Endothelial cell of umbilical vein (primary cell): ENCODE results near the gene ATG13. TPM values are rescaled to one million over a fixed set of nuclear protein-coding genes. Genes with fewer than 3 reads are reported as not detected.

Experiments
- BruUV-seq: library from RNA; stranded (reverse); fragments of 400-500 nt; replicated peaks from 2 replicates; lab custom pipeline; 2021; lab: Mats Ljungman, UMichigan
- CTCF ChIA-PET: fragments of 300-600, 350-600 bp; sonication (Branson Sonifier 250); formaldehyde crosslinking; loops from one replicate; lab custom pipeline; 2021; ENCODE audit warnings: antibody characterized with exemption, inconsistent platforms; lab: Charles Lee
- POLR2A ChIA-PET: fragments of 300-600, 350-600 bp; sonication (Branson Sonifier 250); formaldehyde crosslinking; loops from one replicate; lab custom pipeline; 2021; ENCODE audit warnings: antibody characterized with exemption, inconsistent platforms; lab: Charles Lee
- DNase-seq: peaks from one replicate; pipeline ENCODE4 v3.0.0-alpha.2; 2011; ENCODE audit warnings: low read depth, low spot score
- FAIRE-seq: peaks from 2 replicates; lab custom pipeline; 2011; peaks lifted over from hg19 to GRCh38; lab: Jason Lieb, UNC
- H2AFZ ChIP-seq: 2 replicates; pipeline ENCODE4 v1.6.0; 2012; ENCODE audit warnings: low read depth, low read length, control low read depth, inconsistent platforms
- H3K27ac ChIP-seq: 2 replicates; pipeline ENCODE4 v1.5.1; 2011; ENCODE audit warnings: low read depth, mild to moderate bottlenecking, control low read depth, low read length, moderate library complexity; ENCODE audit not compliant: insufficient read depth
- H3K27me3 ChIP-seq, 2 experiments: 2 replicates each; pipeline versions ENCODE4 v1.6.0 to v1.6.1; 2011; ENCODE audit warnings: low read length in 2 of 2, mixed read lengths in 1 of 2; ENCODE audit not compliant: control insufficient read depth in 2 of 2, insufficient read depth in 2 of 2
- H3K36me3 ChIP-seq, 2 experiments: 2 replicates in 1 of 2; 3 replicates in 1 of 2; pipeline ENCODE4 v1.5.1; 2011; ENCODE audit warnings: low read length in 2 of 2, mild to moderate bottlenecking in 1 of 2, moderate library complexity in 1 of 2; ENCODE audit not compliant: control insufficient read depth in 2 of 2, insufficient read depth in 2 of 2; ENCODE audit errors: extremely low read depth in 1 of 2
- H3K4me1 ChIP-seq: 3 replicates; pipeline ENCODE4 v1.5.1; 2011; ENCODE audit warnings: mild to moderate bottlenecking, low read length; ENCODE audit not compliant: control insufficient read depth, insufficient read depth; ENCODE audit errors: extremely low read depth
- H3K4me2 ChIP-seq: 2 replicates; pipeline ENCODE4 v1.6.1; 2011; ENCODE audit warnings: low read length, control low read depth, mixed read lengths; ENCODE audit not compliant: insufficient read depth
- H3K4me3 ChIP-seq, 3 experiments: fragments of 200-600 bp in 1 of 3; sonication (generic), shearing (Covaris generic) in 1 of 3; replicated peaks in 1 of 3; 2 replicates each; pipeline ENCODE4 v1.5.1; 2011 to 2016; ENCODE audit warnings: control low read depth in 3 of 3, low read length in 3 of 3, mild to moderate bottlenecking in 2 of 3, inconsistent platforms in 1 of 3, low read depth in 1 of 3, moderate library complexity in 1 of 3; ENCODE audit not compliant: insufficient read depth in 1 of 3
- H3K79me2 ChIP-seq: 2 replicates; pipeline ENCODE4 v1.6.0; 2012; ENCODE audit warnings: low read length, inconsistent platforms; ENCODE audit not compliant: control insufficient read depth, insufficient read depth
- H3K9ac ChIP-seq: replicated peaks from 2 replicates; pipeline ENCODE3; 2011; ENCODE audit warnings: low read length, control low read depth; ENCODE audit not compliant: insufficient read depth; ENCODE audit errors: extremely low read depth
- H3K9me1 ChIP-seq: replicated peaks from 3 replicates; pipeline ENCODE4 v1.6.0; 2011; ENCODE audit warnings: mild to moderate bottlenecking, low read length; ENCODE audit not compliant: control insufficient read depth, insufficient read depth; ENCODE audit errors: extremely low read depth
- H3K9me3 ChIP-seq: replicated peaks from 2 replicates; pipeline ENCODE4 v1.5.1; 2012; ENCODE audit warnings: low read length, inconsistent platforms; ENCODE audit not compliant: control insufficient read depth, insufficient read depth
- H4K20me1 ChIP-seq: replicated peaks from 2 replicates; pipeline ENCODE3; 2011; ENCODE audit warnings: mild to moderate bottlenecking, low read length; ENCODE audit not compliant: control insufficient read depth, insufficient read depth; ENCODE audit errors: extremely low read depth
- EZH2 ChIP-seq: IDR thresholded peaks from 2 replicates; pipeline ENCODE4 v1.6.1; 2012; ENCODE audit warnings: borderline replicate concordance, low read depth, mild to moderate bottlenecking, moderate library complexity, low read length, inconsistent platforms; ENCODE audit not compliant: severe bottlenecking
- GATA2 ChIP-seq: IDR thresholded peaks from 2 replicates; pipeline ENCODE4 v1.7.0; 2011; ENCODE audit warnings: low read depth, mild to moderate bottlenecking, moderate library complexity, mixed read lengths, low read length; ENCODE audit not compliant: insufficient read length, insufficient read depth
- POLR2A ChIP-seq: IDR thresholded peaks from 2 replicates; pipeline ENCODE4 v1.6.1; 2012; ENCODE audit warnings: low read depth, mild to moderate bottlenecking, control low read depth, low read length
- POLR2AphosphoS5 ChIP-seq: IDR thresholded peaks from 2 replicates; pipeline ENCODE4 v1.6.1; 2012; ENCODE audit warnings: low read depth, mild to moderate bottlenecking, control low read depth, low read length, moderate library complexity; ENCODE audit not compliant: insufficient read depth
- dilution Hi-C: fragments of 300-500 bp; cut with MboI; formaldehyde crosslinking; loops from one replicate; pipeline ENCODE4 v1.15.0; 2019; ENCODE audit warnings: low sequenced_read_pairs; ENCODE audit not compliant: extremely low pct_ligation_motif_present
- intact Hi-C: fragments of 100-400 bp; cut with micrococcal nuclease; formaldehyde crosslinking; loops from one replicate; pipeline ENCODE4 v1.10.0; 2022
- polyA plus RNA-seq, 4 experiments: library from polyadenylated mRNA; depleted of rRNA in 3 of 4; stranded (reverse) in 3 of 4; unstranded in 1 of 4; fragments of >200 nt; gene quantifications; 2 replicates each; pipeline versions ENCODE4 v1.2.1 to v1.2.3, GENCODE V29; 2011 to 2012; ENCODE audit warnings: missing spikeins in 1 of 4
- total RNA-seq: library from RNA; stranded (reverse); gene quantifications from 2 replicates; pipeline ENCODE4 v1.2.3, GENCODE V29; 2021
- TF ChIP-seq, protein P1 (sequence below): IDR thresholded peaks from 2 replicates; pipeline ENCODE4 v1.6.1; 2011; ENCODE audit not compliant: insufficient read depth, insufficient read length
- TF ChIP-seq, protein P2 (sequence below), 2 donors: IDR thresholded peaks; 1 replicate in 1 of 2; 2 replicates in 1 of 2; pipeline ENCODE4 v1.5.1; 2011; ENCODE audit warnings: low read length in 2 of 2, mild to moderate bottlenecking in 2 of 2, moderate library complexity in 2 of 2, control low read depth in 1 of 2, inconsistent platforms in 1 of 2, low read depth in 1 of 2; ENCODE audit not compliant: insufficient read depth in 1 of 2; ENCODE audit errors: extremely low read depth in 1 of 2

The ATG13 gene
- total and polyA plus RNA-seq, 2 donors (not counting 3 experiments of a cell fraction or from before 2014, with no cell fraction given), result 60.1 to 66.5 TPM

GRCh38 chr11:46700241-46701077, 83.1 kb downstream of the ATG13 start, which contains the start of the genes ARHGAP1 and ZNF408:
Gene ARHGAP1, minus strand, starts transcription at chr11:46700619. Its CDS starts 4,512 bp downstream, at chr11:46696107.
Gene ZNF408, plus strand, starts transcription at chr11:46701031. Its CDS starts 17 bp downstream, at chr11:46701048.
- peak; percentile 99 for FAIRE-seq
- intact Hi-C loops, result loop anchor here (1.0 to 2.0 kb wide), 3 partner anchors 36 to 312 kb away; no protein-coding TSS in a partner anchor
- CTCF ChIA-PET, result interaction anchor here (0.6 to 1.1 kb wide), 5 partner anchors 26 to 317 kb away, joined by 3 to 4 read pairs (median 3); partner anchors contain the start of gene CHRM4

More at GRCh38 chr11:46700241-46701077, 83.1 kb downstream of the ATG13 start, which contains the start of the genes ARHGAP1 and ZNF408:
- H4K20me1 ChIP-seq, result no peaks in the 10 kb centered on the region
- peak within 1 kb of the TSS; percentile 98 for H2AFZ ChIP-seq
- no TSS peak for BruUV-seq
- H3K79me2 ChIP-seq, result peaks cover 33% of the 10 kb centered on the region
- POLR2A ChIA-PET, result interaction anchor here (1.0 kb wide), 1 partner anchor 13 kb away, joined by 3 read pairs; no protein-coding TSS in a partner anchor
- peak; percentile 98 for DNase-seq
- no peaks in the 10 kb centered on the region for H3K27me3 ChIP-seq
- TF ChIP-seq POLR2AphosphoS5 (peak; percentile 93), EZH2 (no peak), POLR2A (peak; percentile 94), GATA2 (no peak)
- TF ChIP-seq, protein P1, sequence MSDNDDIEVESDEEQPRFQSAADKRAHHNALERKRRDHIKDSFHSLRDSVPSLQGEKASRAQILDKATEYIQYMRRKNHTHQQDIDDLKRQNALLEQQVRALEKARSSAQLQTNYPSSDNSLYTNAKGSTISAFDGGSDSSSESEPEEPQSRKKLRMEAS, result peak; percentile 74
- TF ChIP-seq, protein P2, sequence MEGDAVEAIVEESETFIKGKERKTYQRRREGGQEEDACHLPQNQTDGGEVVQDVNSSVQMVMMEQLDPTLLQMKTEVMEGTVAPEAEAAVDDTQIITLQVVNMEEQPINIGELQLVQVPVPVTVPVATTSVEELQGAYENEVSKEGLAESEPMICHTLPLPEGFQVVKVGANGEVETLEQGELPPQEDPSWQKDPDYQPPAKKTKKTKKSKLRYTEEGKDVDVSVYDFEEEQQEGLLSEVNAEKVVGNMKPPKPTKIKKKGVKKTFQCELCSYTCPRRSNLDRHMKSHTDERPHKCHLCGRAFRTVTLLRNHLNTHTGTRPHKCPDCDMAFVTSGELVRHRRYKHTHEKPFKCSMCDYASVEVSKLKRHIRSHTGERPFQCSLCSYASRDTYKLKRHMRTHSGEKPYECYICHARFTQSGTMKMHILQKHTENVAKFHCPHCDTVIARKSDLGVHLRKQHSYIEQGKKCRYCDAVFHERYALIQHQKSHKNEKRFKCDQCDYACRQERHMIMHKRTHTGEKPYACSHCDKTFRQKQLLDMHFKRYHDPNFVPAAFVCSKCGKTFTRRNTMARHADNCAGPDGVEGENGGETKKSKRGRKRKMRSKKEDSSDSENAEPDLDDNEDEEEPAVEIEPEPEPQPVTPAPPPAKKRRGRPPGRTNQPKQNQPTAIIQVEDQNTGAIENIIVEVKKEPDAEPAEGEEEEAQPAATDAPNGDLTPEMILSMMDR (IDR thresholded peaks at IDR 0.05; ENCODE audit: extremely low read depth in 1 of 2, insufficient read depth in 1 of 2, low read depth in 1 of 2, low read length in 2 of 2), result no peak
- dilution Hi-C loops, result no loop called here
- peak within 1 kb of the TSS; percentile 92 for H3K9ac ChIP-seq
- H3K4me3 ChIP-seq, result peak within 1 kb of the TSS; percentile 70 to 87 (median 79)
- no peaks in the 10 kb centered on the region for H3K9me1 ChIP-seq
- peaks cover 5% of the 10 kb centered on the region for H3K4me1 ChIP-seq
- peaks cover 9 to 30% of the 10 kb centered on the region in 2 experiments for H3K36me3 ChIP-seq
- peak within 1 kb of the TSS; percentile 89 for H3K27ac ChIP-seq
- no peaks in the 10 kb centered on the region for H3K9me3 ChIP-seq
- peak within 1 kb of the TSS; percentile 74 for H3K4me2 ChIP-seq
